NT2/D1 (cell line): ENCODE results near the gene NECTIN1.

Source experiments
- SUZ12 ChIP-seq: IDR thresholded peaks from 2 replicates; pipeline ENCODE4 v1.6.1; 2011; ENCODE audit not compliant: insufficient read length, insufficient read depth; ENCODE audit errors: extremely low read depth
- YY1 ChIP-seq: IDR thresholded peaks from 2 replicates; pipeline ENCODE4 v1.6.1; 2011; ENCODE audit not compliant: insufficient read length, insufficient read depth
- ZNF274 ChIP-seq: IDR thresholded peaks from 2 replicates; pipeline ENCODE4 v1.6.1; 2011; ENCODE audit warnings: mild to moderate bottlenecking, low read depth, low read length

DNA sequence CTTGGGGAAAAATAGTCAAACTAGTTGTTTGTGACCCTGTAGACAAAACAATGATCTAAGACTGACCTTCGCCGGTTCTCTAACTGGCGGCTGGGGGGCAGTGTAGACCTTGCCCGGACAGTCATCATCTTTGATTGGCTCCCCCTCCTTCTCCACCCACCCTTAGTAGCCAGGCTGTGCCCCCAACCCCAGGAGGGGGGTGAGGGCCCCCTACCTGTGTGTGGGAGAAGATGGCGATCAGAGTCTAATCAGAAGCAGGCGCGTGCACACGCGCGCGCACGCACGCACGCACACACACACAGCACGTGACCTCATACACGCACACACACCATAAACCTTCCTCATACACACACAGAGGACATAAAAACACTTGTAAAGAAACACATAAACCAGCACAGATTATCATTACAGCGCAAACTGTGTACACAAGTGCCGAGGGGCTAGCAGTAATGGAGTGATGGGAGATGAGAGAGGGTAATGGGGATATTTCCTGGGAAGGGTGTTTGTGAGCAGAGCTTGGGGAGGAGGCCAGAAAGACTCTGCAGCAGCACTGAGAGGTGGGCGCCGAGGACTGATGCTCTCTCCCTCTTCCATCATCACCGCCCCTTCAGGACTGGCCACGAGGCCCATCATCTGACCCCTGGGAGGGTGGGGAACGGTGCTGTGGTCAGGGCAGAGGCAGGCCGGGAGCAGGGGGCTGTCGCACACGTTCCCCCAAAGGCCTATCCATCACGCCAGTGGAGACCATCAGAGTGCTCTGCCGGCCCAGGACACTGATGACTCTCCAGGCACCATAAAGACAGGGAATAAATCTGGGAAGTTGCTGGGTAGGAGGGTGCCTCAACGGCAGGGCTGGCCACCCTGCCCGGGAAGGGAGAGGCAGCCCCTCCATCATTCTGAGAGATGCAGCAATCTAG lies 12.2 kb downstream of the NECTIN1 start:
- no peak for TF ChIP-seq SUZ12
- no peak for TF ChIP-seq YY1
- TF ChIP-seq ZNF274, result no peak
